NCI-H1417 treated with DMSO at 0.1 percent for 48 hours (cell line): Measurements from ENCODE around the gene KCNN2.
"Not testable (repeated sequence)": the region's sequence is repeated elsewhere in the genome, so short reads cannot be mapped to it uniquely, and the experiment has no call there.

Source experiments
- DNase-seq: peaks from one replicate; lab custom pipeline; 2025; lab: John Stamatoyannopoulos, UW

The KCNN2 gene

DNA sequence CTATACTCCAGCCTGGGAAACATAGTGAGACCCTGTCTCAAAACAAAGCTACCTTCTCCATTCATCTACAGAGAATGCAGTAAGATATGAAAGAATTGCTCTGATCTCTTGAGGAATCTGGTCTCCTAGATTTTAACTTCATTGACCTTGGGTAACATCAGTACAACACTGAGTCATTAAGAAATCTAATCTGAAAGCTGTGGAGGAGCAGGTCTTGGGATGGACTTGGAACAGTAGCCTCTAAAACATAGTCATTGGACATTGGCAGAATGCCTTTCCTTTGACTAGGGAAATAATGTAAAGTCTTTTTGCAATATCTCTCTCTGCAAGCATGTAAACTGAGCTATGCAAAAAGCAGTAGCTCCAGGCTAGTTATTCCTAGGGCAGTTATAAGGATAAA, 58.1 kb downstream of the KCNN2 start:
- DNase-seq = no peak

GRCh38 chr5:114427204-114427603, 65.3 kb downstream of the KCNN2 start:
- no peak for DNase-seq

DNA sequence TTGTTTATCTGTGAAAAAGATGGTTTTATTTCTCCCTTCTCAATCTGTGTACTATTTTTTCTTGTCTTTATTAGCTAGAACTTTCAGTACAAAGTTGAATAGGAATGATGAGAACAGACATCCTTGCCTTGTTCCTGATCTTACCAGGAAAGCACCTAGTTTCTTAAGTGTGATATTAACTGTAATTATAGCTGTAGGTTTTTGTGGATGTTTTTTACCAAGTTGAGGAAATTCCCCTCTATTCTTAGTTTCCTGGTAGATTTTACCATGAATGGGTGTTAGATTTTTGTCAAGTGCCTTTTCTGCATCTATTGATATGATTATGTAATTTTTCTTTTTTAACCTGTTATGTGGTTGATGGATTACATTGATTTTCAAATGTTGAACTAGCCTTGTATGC, 68.7 kb downstream of the KCNN2 start:
- no peak for DNase-seq

GRCh38 chr5:114432684-114433083, 70.8 kb downstream of the KCNN2 start:
- DNase-seq = not testable (repeated sequence)

DNA sequence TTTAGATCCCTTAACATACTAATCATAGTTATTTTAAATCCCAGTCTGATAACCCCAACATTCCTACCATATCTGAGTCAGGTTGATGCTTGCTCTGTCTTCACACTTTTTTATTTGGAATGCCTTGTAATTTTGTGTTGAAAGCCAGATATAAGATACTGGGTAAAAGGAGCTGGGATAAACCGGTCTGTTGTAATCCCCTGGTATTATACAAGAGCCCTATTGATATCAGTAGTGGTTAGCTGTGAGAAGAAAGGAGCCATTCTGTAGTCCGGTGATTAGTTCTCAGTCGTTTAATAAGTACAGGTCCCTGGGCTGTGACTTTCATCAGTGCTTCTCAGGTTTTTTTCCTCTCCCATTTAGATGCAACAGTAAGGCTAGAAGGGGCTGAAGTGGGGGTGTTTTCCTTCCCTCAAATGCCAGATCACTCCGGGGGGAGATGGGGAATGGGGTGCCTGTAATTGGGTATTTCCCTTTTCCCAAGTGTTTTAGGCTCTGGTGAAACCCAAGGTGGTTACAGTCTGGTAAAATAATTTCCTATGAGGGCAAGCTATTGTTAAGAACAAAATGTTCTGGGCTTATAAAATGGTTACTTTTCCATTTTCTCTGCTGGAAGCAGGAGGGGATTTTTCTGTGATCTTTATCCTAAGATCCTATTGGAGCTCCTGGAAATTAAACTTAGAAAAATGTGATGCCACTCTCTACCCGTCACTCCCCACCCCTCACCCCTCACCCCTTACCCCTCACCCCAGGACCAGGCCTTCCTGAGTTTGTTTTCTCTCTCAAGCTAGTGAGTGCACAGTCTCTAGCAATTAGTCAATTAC, 72.7 kb downstream of the KCNN2 start:
- DNase-seq = no peak

DNA sequence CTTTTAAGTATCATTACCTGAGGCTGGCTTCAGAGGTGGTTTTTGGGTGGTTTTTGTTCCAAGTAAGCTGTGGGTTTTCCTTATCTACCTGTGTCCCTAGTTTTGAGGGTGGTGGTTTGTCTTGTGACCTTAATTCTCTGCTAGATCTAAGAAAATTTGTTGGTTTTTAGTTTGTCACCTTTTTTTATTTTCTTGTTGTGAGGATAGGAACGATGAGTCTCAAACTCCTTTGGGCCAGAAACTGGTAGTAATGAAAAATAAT, 73.3 kb downstream of the KCNN2 start:
- no peak for DNase-seq

GRCh38 chr5:114435885-114436299, 74.0 kb downstream of the KCNN2 start:
- no peak for DNase-seq

GRCh38 chr5:114437936-114438335, 76.1 kb downstream of the KCNN2 start:
- DNase-seq = no peak

DNA sequence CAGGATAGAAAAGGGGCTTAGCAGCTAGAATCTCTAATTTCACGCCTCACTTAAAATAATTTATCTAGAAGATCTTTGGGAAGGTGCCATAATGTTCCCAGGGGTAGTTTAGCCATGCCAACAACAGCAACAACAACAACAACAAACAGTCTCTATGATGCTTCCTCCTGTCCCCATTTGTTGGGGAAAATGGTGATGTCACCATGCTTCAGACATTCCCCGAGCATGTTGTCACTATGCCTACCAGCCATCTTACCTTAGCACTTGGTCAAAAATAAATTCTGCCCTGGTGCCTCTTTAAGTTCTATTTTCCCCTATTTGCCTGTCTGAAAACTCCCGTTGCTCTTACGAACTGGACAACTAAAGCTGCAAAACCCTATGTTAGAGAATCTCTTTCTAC, 76.6 kb downstream of the KCNN2 start:
- no peak for DNase-seq

GRCh38 chr5:114447084-114447773, 85.4 kb downstream of the KCNN2 start:
- DNase-seq = no peak

DNA sequence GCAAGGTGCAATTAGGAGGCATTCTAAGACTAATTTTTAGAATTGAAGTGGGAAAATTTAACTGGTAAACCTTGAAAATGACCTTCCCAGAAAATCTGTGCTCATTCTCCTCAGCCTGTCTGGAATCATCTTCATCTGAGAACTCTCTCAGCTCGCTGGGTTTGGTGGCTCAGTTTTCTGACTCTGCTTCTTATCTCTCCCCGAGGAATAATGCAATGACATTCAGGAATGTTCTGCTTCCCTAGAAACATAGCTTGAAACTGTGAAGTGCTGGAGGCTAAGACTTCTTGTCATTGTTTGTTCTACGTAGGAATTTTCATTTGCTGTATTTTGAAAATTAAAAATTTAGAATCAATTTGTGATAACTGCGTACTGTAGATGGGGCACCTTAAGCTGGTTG, 86.6 kb downstream of the KCNN2 start:
- no peak for DNase-seq

DNA sequence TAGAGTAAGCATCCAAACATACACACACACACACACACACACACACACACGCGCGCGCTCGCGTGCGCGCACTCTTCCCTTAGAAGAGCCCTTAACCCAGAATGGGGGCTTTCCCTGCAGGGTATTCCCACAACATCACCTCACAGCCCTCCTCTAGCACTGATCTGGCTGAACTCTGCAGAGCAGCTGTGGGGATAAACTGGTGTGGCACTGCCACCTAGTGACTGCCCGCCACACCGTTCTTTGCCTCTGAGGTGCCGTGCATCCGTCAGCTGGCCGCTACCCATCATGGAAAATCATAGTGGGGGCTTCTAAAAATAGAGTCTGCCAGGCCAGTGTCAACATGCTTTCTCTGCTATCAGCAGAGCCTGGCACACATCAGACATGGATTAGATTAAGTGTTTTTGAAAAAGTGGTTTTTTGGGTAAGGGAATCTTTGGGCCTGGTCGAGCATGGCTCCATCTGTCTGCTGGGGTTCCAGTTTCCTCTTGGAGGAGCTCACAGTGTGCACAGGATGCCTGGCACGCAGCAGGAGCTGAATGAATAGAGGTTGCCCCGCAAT, 88.1 kb downstream of the KCNN2 start:
- DNase-seq = no peak

- DNase-seq = no peak
These were observed 88.6 kb downstream of the KCNN2 start for GRCh38 chr5:114450437-114450836.

GRCh38 chr5:114458726-114459125, 96.9 kb downstream of the KCNN2 start:
- no peak for DNase-seq

- no peak for DNase-seq
These were observed 105.3 kb downstream of the KCNN2 start for GRCh38 chr5:114467171-114467570.

DNA sequence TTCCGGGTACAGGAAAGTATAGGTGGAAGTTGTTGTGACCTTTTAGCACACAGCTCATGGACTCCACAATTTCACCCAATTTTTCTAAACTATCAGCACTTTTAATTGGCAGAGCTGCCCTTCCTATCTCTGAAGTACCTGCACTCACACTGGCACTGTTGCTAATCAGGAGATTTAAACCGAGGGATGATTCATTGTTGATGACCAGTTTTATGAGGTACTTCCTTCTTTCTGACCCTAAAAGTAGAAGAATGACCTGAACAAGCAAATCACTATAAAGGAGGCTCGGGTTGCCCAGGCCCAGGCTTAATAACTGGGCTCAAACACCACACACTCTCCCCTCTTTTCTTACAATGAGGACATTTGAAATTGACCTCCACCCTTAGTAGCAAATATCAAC, 105.9 kb downstream of the KCNN2 start:
- DNase-seq = no peak

DNA sequence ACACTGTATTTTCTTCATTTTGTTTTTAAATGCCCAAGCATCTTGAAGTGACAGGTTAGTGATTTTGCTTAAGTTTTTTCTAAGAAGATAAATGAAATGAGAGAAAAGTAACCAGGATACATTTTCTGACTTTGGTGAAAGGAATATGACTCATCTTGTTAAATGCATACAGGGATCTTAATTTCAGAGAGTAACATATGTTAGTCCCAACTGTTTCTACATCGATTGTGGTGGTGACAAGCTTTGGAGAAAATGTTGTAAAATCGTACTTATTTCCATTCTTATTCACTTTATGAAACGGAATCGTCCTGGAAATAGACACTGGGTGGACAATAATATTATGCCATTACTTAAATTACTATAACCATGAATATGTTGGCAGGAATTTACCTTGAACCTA, 107.5 kb downstream of the KCNN2 start:
- DNase-seq = no peak

- DNase-seq = no peak
These were observed 109.7 kb downstream of the KCNN2 start for GRCh38 chr5:114471529-114471928.

- no peak for DNase-seq
These were observed 111.7 kb downstream of the KCNN2 start for GRCh38 chr5:114473541-114473940.

DNA sequence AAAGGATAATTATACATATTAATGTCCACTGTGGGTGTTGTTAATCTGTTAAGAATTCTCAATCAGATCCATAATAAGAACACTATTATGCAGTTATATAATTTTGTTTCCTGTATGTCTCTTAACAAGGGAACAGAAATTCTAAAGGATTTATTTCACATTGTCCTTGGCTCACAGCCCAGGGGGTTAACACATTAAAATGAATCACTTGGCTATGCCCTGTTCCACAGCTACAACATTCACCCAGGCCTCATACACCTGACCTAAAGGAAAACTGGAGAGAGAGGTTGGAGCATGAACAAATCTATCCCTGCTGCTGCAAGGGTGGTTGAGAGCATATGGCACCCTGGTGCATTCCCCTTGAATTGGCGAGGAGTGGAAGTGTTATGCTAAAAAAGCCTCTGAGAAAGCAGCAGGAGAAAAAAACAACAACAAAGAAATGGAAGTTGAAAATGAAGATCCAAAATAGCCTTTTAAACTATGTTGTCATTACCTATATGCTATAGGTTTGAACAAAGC, 116.0 kb downstream of the KCNN2 start:
- no peak for DNase-seq

- no peak for DNase-seq
These were observed 138.9 kb downstream of the KCNN2 start for GRCh38 chr5:114500756-114501155.

GRCh38 chr5:114504560-114504959, 142.7 kb downstream of the KCNN2 start:
- DNase-seq = no peak

DNA sequence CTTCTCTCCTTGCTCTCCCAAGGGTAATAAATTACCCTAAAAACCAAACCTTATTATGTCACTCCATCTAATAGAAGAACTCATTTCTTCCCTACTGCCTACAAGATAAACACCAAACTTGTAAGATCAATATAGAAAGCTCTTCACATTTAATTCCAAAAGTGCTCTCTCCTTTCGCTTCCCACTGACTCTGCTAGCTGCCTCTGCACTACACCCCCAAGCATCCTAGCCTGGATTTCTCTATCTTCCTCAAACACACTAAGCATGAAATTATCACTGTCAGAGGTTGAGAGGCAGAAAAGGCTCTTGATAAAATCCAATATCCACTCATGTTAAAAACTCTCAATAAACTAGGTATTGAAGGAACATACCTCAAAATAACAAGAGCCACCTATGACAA, 162.4 kb downstream of the KCNN2 start:
- DNase-seq = no peak
